Limb (tissue), 2 donors: ENCODE results near the gene RPS6KA2.
"Not testable (repeated sequence)": the region's sequence is repeated elsewhere in the genome, so short reads cannot be mapped to it uniquely, and the experiment has no call there.

Experiments used
- DNase-seq, 2 donors: peaks; one replicate each; pipeline ENCODE4 v3.0.0-alpha.2; 2016; ENCODE audit errors: extremely low spot score in 2 of 2

The RPS6KA2 gene

DNA sequence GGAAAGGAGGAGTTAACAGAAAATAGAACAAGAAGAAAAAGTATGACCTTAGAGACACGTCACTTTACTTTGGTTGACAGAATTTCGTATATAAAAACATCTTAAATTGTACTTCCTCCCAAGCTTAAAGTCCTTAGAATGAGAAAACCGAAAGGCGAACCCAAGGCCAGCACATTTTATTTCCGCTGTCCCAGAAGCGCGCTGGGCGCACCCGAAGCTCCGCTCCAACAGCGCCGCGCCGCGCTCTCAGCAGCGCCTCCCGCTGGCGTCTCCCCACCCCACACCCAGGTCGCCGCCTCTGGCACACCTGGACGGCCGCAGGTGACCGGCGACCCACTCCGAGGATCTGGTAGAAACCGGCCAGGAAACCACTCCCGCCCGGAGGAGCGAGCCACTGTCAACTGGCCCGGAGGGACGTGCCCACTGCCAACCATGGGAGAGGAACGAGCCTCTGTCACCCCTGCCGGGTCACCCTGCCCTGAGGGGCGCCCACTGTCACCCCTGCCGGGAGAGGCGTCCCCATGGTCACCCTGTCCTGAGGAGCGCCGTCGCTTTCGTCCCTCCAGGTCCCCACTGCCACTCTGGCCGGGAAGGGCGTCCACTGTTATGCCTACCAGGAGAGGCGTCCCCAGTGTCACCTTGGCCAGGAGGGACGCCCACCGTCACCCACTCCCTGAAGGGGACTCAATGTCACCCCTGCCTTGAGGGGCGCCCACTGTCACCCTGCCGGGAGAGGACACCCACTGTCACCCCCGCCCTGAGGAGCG is 245.1 kb downstream of the RPS6KA2 start:
- DNase-seq: peak; percentile 30 to 74

DNA sequence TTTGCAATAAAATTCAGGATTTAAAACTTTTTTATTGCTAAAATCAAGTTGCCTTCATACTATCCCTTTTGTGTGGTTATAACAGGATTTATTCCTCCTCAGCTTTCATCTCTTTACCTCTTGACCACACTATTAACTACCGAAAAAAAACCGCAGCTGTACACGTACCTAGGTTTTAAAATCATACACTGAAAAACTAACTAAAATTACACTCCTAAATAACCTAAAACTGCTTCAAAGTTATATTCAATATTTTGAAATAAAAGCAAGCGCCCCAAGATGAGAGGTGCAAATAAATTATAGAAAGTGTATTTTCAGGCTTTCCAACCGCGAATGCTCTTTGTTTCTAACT is 245.7 kb downstream of the RPS6KA2 start:
- DNase-seq: no peak

DNA sequence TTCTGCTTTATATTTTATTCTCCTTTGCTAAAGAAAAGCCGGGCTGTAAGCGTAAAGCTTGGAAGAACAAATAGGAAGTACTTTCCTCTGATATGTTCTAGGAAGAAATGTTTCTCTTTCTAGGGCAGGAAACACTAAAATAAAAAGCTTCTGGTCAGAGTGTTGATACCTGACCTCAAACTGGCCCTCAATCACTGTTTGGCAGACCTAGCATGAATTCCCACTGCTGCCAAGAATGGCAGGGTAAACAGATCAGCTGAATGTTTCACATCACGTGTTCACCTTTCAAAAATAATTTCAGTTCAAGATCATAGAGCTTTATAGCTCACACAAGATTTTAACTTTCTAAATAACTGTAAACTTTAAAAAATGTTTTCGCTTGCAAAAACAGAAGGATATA is 247.3 kb downstream of the RPS6KA2 start:
- no peak for DNase-seq

DNA sequence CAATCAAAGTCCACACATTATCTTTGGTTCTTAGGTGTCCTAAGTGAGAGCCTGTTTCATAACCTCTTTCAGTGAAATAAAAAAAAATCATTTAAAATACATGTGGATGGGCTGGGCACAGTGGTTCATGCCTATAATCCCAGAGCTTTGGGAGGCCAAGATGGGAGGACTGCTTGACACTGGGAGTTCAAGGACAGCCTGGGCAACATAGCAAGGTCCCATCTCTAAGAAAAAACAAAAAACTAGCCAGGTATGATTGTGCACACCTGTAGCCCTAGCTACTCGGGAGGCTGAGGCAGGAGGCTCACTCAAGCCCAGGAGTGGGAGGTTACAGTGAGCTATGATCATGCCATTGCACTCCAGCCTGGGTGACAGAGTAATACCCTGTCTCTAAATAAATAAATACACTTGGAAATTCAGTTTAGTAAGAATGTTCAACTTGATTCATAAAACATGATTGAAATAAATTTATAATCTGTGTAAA is 247.9 kb downstream of the RPS6KA2 start:
- no peak for DNase-seq

DNA sequence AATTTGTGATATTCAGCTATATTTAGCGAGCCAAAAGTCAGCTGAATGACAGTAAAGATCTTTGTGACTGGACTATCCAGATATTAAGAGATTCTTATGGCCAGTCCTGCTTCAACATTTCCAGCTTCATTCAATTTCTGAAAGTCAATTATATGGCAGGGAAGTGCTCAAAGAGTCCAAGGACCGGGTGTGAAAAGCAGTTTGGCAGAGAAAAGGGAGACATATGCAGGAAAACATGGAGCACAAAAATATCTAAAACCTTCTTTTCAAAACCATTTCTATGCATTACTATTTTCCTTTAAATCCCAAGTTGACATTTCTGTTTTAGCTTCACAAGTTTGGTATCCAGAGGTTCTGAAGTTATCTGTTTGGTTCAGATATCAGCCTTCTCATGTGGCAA is 249.3 kb downstream of the RPS6KA2 start:
- DNase-seq: no peak

DNA sequence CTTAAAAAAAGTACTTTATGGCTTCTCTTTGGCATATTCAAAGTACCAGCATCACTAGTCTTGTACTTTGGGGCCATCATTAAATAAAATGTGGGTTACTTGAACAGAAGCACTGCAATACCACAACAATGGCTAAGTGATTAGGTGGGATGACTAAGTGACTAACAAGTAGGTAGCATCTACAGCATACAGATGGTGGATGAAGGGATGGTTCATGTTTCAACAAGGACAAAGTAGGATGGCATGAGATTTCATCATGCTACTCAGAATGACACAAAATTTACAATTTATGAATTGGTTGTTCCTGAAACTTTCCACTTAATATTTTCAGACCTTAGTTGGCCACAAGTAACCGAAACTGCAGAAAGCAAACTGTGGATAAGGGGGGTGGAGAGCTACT is 252.0 kb downstream of the RPS6KA2 start:
- no peak for DNase-seq

DNA sequence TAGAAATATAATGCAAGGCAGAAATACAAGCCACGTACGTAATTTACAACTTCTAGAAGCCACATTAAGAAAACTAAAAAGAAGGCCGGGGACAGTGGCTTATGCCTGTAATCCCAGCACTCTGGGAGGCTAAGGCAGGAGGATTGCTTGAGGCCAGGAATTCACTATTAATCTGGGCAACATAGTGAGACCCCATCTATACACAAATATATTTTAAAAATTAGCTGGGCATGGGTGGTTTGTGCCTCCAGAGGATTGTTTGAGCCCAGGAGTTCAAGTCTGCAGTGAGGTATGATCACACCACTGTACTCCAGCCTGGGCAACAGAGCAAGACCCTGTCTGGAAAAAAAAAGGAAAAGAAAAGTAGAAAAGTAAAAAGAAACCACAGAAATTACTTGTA is 256.6 kb downstream of the RPS6KA2 start:
- no peak for DNase-seq

DNA sequence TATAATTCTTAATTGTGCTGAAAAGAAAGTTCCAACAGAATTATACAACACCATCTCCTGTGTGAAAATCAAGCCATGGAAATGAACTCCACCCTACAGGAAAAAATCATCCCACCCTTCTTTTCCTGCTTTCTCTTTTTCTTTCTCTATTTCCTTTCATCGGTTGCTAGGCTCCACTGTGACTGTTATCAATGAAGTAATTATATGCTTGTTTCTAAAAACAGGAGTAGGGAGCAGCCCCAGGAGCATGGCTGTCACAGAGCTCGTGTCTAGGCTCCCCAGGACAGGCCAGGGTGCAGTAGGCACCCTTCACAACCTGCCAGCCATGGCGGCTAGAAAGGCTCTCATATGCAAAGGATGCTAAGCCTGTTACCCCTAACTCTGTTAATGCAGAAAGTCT is 257.3 kb downstream of the RPS6KA2 start:
- no peak for DNase-seq

DNA sequence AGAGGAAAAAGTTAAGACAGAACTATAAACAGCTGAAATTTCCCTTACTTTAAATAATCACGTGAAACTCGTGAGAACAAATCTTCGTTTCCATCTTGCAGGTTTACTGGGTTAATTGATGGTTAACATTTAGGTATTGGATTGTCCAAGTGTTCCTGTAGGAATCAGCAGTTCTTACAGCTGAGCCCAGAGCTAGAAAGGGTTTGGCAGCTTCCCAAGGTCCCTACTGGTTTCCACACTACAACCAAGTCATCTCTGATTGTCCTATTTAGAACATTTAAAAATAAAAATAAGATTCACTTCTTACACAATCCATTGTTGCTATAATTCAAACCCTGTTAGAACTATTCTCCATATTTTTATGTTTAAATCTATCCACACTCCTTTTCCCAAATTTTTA is 260.1 kb downstream of the RPS6KA2 start:
- no peak for DNase-seq

DNA sequence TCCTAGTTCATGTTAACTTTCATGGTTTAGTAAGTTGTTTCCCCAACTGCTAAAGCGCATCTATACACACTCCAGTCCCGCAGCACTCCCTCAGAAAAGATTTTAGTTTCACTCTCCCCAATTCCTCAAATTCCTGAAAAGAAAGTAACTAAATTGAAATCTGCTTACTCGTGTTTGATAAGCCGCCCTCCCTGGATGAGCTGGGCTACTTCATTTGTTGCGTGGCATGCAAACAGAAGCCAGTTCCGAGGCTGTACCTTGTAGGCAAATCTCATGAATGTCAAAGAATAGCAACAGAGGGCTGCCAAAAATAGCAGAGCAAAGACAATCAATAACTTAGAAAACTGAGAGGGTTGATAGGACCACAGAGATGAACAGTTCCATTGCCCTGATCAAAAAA is 261.2 kb downstream of the RPS6KA2 start:
- DNase-seq: no peak

DNA sequence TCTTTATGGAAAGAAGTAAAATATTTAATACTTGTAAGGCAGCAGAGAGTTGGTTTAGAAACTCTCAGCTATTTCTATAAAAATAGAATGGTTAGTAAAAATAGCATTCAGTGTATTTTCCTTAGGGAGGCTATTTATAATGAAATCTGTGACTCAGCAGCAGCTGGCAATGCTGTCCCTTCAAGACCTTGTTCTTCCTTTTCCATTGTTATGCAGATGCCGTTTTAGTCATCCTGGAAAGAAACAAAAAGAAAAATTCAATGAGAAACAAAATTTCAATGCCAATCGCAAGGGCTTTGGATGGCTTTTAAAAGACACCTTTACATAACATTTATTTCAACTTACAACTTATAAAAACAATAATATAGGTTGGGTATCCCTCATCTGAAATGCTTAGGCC is 261.8 kb downstream of the RPS6KA2 start:
- DNase-seq: no peak

DNA sequence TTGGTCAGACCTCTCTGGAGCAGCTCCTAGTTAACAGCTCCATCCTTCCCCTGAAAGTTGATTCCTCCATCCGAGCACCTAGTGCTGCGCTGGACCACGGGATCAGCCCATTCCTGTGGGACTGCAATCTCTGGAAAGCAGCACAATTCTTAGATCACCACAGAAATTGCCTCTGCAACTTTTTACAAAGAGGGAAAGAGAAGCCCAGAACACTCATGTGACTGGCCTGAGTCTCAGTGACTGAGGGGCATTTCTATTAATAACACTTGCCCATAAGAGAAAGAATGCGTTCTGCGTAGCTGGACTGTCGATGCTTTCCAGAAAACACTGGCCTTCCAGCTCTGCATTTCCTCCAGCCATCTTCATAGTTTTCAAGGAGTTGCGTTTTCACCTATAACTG is 262.6 kb downstream of the RPS6KA2 start:
- DNase-seq: no peak

DNA sequence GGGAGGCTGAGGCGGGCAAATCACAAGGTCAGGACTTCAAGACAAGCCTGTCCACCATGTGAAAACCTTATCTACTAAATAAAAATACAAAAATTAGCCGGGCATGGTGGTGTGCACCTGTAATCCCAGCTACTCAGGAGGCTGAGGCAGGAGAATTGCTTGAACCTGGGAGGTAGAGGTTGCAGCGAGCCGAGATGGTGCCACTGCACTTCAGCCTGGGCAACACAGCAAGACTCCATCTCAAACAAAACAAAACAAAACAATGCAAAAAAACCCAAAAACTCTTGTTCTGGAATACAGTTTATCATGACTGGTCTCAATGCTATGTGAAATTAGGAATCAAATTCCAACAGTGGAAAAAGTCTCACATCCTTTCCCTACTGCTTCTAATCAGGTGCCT is 264.6 kb downstream of the RPS6KA2 start:
- not testable (repeated sequence) for DNase-seq

DNA sequence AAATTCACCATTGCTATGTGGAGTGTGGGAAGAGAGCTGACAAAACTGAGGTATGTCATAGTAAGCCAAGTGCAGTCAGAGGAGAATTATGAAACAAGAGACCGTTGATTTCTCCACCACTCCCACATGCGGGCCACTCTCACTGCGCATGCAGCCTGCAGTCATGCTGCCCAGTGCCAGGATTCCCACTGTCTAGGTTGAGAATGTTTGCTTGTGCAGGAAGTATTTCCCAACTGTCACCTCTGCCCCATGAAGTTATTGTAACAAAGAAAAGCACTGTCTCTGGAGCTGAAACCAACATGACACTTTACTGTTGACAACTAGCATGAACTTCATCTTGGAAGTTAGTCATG is 266.0 kb downstream of the RPS6KA2 start:
- DNase-seq: no peak

DNA sequence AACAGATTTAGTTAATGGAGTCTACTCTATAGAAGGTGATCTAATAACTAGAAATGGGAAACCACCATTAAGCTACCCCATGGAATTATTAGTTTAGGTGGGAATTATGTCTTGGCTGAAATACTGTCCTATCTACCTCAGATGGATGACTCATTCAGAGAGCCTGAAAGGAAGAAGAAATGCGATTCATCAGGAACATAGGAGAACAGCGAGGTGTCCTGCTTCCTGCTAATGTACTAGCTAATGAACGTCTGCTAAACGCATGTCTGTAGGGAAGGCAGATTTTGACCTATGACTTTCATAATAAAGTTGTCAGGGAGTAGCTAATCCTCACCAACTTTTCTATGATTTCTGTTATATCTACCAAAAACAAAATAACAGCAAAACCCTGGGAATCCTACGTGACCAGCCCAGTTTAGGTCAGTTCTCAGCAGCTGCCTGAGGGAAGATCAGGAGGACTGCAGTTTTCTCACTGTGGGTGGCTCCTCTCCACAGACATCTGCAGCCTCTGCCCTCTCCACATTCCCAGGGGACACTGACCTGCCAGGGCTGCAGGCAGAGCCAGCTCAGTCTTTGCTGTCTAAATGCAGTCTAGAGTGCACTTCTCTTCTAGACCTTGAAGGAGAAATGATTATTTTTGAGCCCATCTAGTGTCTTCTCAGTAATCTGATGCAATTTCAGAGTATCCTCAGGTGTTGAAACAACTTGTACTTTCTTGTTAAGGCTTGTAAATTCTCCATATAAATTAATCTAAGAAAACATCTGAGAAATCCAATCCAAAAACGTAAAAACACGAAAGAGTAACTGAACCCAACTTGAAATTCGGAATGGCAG is 266.6 kb downstream of the RPS6KA2 start:
- DNase-seq: no peak
